IMR-90 (cell line): Measurements from ENCODE around the gene STIM1.

ENCODE experiments used
- CEBPB ChIP-seq: IDR thresholded peaks from 2 replicates; pipeline ENCODE4 v1.6.1; 2012; ENCODE audit warnings: low read depth, low read length, improper control_type of control experiment
- CHD1 ChIP-seq: IDR thresholded peaks from 2 replicates; pipeline ENCODE4 v1.6.1; 2012; ENCODE audit warnings: low read depth, low read length, improper control_type of control experiment
- FOS ChIP-seq: fragments of 150-350 bp; IDR thresholded peaks from 2 replicates; pipeline ENCODE4 v1.6.1; 2016; ENCODE audit warnings: low read depth, low read length
- MAZ ChIP-seq: IDR thresholded peaks from 2 replicates; pipeline ENCODE4 v1.6.1; 2012; ENCODE audit warnings: low read depth, mild to moderate bottlenecking, low read length, improper control_type of control experiment, moderate library complexity, borderline replicate concordance
- NFE2L2 ChIP-seq: fragments of 150-350 bp; IDR thresholded peaks from 2 replicates; pipeline ENCODE4 v1.6.1; 2016; ENCODE audit warnings: low read depth, mild to moderate bottlenecking, low read length
- POLR2A ChIP-seq: IDR thresholded peaks from 2 replicates; pipeline ENCODE4 v1.6.1; 2012; ENCODE audit warnings: mild to moderate bottlenecking, low read depth, low read length
- RAD21 ChIP-seq: IDR thresholded peaks from 2 replicates; pipeline ENCODE4 v1.6.1; 2012; ENCODE audit warnings: low read length, improper control_type of control experiment
- RCOR1 ChIP-seq: IDR thresholded peaks from 2 replicates; pipeline ENCODE4 v1.6.1; 2012; ENCODE audit warnings: mild to moderate bottlenecking, low read length, improper control_type of control experiment; ENCODE audit not compliant: insufficient replicate concordance
- RFX5 ChIP-seq: IDR thresholded peaks from 2 replicates; pipeline ENCODE4 v1.8.0; 2012; ENCODE audit warnings: low read depth, mild to moderate bottlenecking, low read length, moderate library complexity
- TF ChIP-seq, protein P1 (sequence below): conservative IDR thresholded peaks from 2 replicates; pipeline ENCODE4 v1.5.1; 2012; ENCODE audit warnings: mild to moderate bottlenecking, low read depth, low read length, improper control_type of control experiment
- TF ChIP-seq, protein P2 (sequence below): fragments of 150-350 bp; IDR thresholded peaks from 2 replicates; pipeline ENCODE4 v1.6.1; 2017; ENCODE audit warnings: mild to moderate bottlenecking, antibody characterized with exemption, low read length, low read depth

GRCh38 chr11:3865388-3866193 lies 10.1 kb downstream of the STIM1 start:
- TF ChIP-seq POLR2A (no peak), RCOR1 (no peak), RAD21 (no peak), NFE2L2 (no peak), CEBPB (no peak), MAZ (no peak), CHD1 (no peak), RFX5 (no peak), FOS (0 out of 2 replicates have a peak, but pooled peaks have one; percentile 13)
- TF ChIP-seq, protein P1, sequence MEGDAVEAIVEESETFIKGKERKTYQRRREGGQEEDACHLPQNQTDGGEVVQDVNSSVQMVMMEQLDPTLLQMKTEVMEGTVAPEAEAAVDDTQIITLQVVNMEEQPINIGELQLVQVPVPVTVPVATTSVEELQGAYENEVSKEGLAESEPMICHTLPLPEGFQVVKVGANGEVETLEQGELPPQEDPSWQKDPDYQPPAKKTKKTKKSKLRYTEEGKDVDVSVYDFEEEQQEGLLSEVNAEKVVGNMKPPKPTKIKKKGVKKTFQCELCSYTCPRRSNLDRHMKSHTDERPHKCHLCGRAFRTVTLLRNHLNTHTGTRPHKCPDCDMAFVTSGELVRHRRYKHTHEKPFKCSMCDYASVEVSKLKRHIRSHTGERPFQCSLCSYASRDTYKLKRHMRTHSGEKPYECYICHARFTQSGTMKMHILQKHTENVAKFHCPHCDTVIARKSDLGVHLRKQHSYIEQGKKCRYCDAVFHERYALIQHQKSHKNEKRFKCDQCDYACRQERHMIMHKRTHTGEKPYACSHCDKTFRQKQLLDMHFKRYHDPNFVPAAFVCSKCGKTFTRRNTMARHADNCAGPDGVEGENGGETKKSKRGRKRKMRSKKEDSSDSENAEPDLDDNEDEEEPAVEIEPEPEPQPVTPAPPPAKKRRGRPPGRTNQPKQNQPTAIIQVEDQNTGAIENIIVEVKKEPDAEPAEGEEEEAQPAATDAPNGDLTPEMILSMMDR, result no peak
- TF ChIP-seq, protein P2, sequence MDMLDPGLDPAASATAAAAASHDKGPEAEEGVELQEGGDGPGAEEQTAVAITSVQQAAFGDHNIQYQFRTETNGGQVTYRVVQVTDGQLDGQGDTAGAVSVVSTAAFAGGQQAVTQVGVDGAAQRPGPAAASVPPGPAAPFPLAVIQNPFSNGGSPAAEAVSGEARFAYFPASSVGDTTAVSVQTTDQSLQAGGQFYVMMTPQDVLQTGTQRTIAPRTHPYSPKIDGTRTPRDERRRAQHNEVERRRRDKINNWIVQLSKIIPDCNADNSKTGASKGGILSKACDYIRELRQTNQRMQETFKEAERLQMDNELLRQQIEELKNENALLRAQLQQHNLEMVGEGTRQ, result no peak
